ENCODE data around the gene TMEM11.

The TMEM11 gene

DNA sequence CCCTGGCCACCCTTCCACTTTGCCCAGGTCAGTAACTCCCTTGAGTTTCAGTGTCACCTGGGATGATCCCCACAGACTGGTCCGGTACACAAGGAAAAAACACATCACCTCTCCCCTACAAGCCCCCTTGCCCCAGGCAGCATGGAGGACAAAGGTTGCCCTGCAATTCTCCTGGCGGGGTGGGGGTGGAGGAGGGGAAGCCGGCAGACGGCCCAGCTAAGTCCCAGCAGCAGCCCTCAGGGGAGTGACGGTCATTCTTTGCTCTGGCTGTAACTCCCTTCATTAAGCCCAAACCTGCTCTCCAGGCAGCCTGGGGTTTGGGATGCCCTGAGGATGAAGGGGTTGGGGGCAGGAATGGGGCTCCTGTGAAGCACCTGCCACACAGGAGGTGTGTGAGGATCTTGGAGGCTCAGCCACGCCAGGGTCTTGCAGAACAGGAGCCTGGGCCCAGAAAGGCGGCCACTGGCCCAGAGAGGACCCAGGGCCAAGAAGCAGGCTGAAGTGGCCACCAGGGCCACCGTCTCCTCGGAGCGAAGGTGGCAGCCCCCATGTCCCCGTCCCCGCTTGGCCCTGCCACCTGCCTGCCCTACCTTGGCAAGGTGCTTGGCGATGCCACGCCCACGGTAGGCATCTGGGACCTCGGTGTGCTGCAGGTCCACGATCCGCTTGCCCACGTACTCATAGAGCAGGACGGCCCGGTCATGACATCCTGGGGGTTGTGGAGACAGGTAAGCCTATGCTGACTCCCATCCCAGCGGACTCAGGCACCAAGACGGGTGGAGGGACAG, 29.7 kb upstream of the TMEM11 start:
- Histone ChIP-seq H2AK5ac (ENCODE audit: low read length) (no peak overlapping the region), H3K27ac (ENCODE audit: low read depth, low read length) (no peak overlapping the region), H3K27me3 (ENCODE audit: insufficient read depth, low read length, poor library complexity) (no peaks in the 10 kb centered on the region), H3K4me3 (ENCODE audit: low read length) (no peak overlapping the region), H3K56ac (ENCODE audit: low read length) (no peak overlapping the region), H2BK120ac (ENCODE audit: low read depth, low read length) (no peak overlapping the region), H2BK15ac (replicated peaks; ENCODE audit: low read depth) (no peak overlapping the region), H3K4me2 (ENCODE audit: low read length) (no peak overlapping the region), H3K9ac (ENCODE audit: low read length) (no peak overlapping the region), H3K4ac (ENCODE audit: low read depth, low read length) (no peak overlapping the region), H2BK5ac (ENCODE audit: low read length) (no peak overlapping the region), H3K36me3 (ENCODE audit: control insufficient read depth, insufficient read depth, low read length) (no peaks in the 10 kb centered on the region), H3K23ac (ENCODE audit: low read length) (no peak overlapping the region), H4K5ac (ENCODE audit: low read length) (no peak overlapping the region), H3K18ac (ENCODE audit: low read length) (no peak overlapping the region), H3K79me2 (ENCODE audit: control insufficient read depth, insufficient read depth, low read length) (no peaks in the 10 kb centered on the region), H3K4me1 (ENCODE audit: control insufficient read depth, low read depth, low read length) (no peaks in the 10 kb centered on the region), H4K8ac (ENCODE audit: low read depth, low read length) (no peak overlapping the region), H3K79me1 (ENCODE audit: low read length) (no peaks in the 10 kb centered on the region)
- peak; percentile 54 for DNase-seq
- WGBS (ENCODE audit: extremely low coverage, insufficient coverage, low lambda C conversion rate), result no CpG with 5 or more reads among the region's 23 CpGs

DNA sequence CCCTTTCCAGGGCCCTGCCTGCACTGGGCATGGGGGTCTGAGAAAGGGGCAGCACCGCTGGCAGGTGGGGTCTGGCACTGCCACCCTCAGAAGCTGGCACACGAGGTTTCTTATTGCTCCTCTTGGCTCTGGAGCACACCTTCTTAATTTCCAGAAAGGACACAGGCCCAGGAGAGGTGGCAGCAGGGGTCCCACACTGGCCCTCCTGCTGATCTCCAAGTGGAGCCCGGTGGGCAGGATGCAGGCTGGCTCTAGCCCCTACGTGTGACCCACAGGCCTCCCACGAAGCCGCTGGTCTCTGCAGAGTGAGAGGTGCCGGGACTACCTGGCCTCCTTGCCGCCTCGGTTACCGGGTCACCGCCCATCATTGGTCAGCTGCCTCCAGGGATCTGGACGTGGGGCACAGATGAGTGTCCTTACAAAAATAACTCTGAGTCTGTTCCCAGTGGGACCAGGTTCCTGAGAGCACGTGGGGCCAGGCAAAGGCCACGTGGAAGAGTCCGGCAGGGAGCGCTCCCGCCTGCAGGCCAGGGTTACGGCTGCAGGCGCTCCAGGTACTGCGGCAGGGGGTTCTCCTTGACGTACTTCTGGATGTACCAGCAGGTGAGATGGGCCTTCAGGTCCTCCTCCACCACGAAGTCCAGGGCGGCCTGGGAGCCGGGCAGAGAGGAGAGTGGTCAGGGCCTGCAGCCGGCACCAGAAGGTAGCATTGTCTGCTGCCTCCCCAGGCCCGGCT, 29.0 kb upstream of the TMEM11 start:
- Histone ChIP-seq H3K4ac (ENCODE audit: low read depth, low read length) (no peak overlapping the region), H3K56ac (ENCODE audit: low read length) (no peak overlapping the region), H3K27me3 (ENCODE audit: insufficient read depth, low read length, poor library complexity) (no peaks in the 10 kb centered on the region), H3K23ac (ENCODE audit: low read length) (no peak overlapping the region), H2BK120ac (ENCODE audit: low read depth, low read length) (no peak overlapping the region), H3K79me1 (ENCODE audit: low read length) (no peaks in the 10 kb centered on the region), H3K4me1 (ENCODE audit: control insufficient read depth, low read depth, low read length) (no peaks in the 10 kb centered on the region), H4K8ac (ENCODE audit: low read depth, low read length) (no peak overlapping the region), H3K9ac (ENCODE audit: low read length) (no peak overlapping the region), H2AK5ac (ENCODE audit: low read length) (no peak overlapping the region), H3K18ac (ENCODE audit: low read length) (no peak overlapping the region), H3K4me3 (ENCODE audit: low read length) (no peak overlapping the region), H3K4me2 (ENCODE audit: low read length) (no peak overlapping the region), H4K5ac (ENCODE audit: low read length) (no peak overlapping the region), H2BK15ac (replicated peaks; ENCODE audit: low read depth) (no peak overlapping the region), H3K27ac (ENCODE audit: low read depth, low read length) (no peak overlapping the region), H2BK5ac (ENCODE audit: low read length) (no peak overlapping the region), H3K36me3 (ENCODE audit: control insufficient read depth, insufficient read depth, low read length) (no peaks in the 10 kb centered on the region), H3K79me2 (ENCODE audit: control insufficient read depth, insufficient read depth, low read length) (no peaks in the 10 kb centered on the region)
- no CpG with 5 or more reads among the region's 26 CpGs for WGBS (ENCODE audit: extremely low coverage, insufficient coverage, low lambda C conversion rate)
- no peak for DNase-seq

DNA sequence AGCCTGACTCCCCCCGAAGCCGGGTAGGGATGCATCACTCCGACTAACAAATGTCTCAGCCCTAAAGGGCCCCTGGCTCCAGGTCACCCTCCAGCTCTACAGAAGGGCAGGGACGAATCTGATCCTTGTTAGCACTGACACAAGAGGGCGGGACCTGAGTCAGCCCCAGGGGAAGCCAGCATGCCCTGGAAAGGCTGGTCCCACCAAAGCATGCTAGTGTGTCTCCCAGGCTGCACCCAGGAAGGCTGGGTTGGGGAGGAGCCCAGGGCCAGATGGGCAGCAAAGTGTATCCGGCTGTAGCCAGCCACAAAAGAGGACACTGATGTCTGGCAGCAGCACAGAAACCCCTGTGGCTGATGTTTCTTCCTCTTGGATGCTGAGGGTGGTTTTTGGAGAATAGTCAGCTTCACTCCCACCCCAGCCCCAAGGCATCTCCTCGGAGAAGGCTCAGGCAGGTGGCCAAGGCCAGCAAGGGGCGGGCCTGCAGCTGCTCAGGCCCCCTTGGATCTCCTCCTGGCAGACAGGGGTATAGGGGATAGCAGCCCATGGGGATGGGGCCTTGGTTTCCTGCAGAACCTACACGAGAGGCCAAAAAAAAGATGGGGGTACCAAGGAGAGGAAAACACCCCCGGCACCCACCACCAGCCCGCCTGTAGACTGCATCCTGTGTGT, 28.2 kb upstream of the TMEM11 start:
- Histone ChIP-seq H3K27ac (ENCODE audit: low read depth, low read length) (no peak overlapping the region), H4K5ac (ENCODE audit: low read length) (no peak overlapping the region), H3K56ac (ENCODE audit: low read length) (no peak overlapping the region), H3K18ac (ENCODE audit: low read length) (no peak overlapping the region), H2BK5ac (ENCODE audit: low read length) (no peak overlapping the region), H3K4me3 (ENCODE audit: low read length) (no peak overlapping the region), H3K36me3 (ENCODE audit: control insufficient read depth, insufficient read depth, low read length) (no peaks in the 10 kb centered on the region), H2BK120ac (ENCODE audit: low read depth, low read length) (no peak overlapping the region), H3K4me2 (ENCODE audit: low read length) (no peak overlapping the region), H3K27me3 (ENCODE audit: insufficient read depth, low read length, poor library complexity) (no peaks in the 10 kb centered on the region), H3K9ac (ENCODE audit: low read length) (no peak overlapping the region), H3K4me1 (ENCODE audit: control insufficient read depth, low read depth, low read length) (no peaks in the 10 kb centered on the region), H3K4ac (ENCODE audit: low read depth, low read length) (no peak overlapping the region), H2BK15ac (replicated peaks; ENCODE audit: low read depth) (no peak overlapping the region), H3K79me2 (ENCODE audit: control insufficient read depth, insufficient read depth, low read length) (no peaks in the 10 kb centered on the region), H3K23ac (ENCODE audit: low read length) (no peak overlapping the region), H3K79me1 (ENCODE audit: low read length) (no peaks in the 10 kb centered on the region), H2AK5ac (ENCODE audit: low read length) (no peak overlapping the region), H4K8ac (ENCODE audit: low read depth, low read length) (no peak overlapping the region)
- WGBS (ENCODE audit: extremely low coverage, insufficient coverage, low lambda C conversion rate), result no CpG with 5 or more reads among the region's 11 CpGs
- no peak for DNase-seq

DNA sequence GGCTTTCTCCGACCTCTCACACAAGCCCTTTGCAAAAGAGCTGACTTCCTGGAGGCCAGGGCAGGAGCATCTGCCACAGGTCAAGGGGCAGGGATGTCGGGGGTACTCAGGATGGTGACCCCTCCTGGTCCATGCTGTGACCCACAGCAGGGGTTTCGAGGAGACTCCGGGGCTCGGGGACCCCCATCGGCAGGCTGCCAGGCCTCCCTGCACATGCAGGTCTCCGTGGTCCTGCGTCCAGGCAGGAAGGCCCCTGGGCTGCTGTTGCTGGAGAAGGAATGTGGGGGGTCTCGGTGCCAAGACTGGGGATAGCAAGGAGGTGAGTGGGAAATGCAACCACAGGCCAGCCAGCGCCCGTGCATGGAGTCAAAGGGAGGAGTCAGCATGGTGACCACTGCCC, 27.6 kb upstream of the TMEM11 start:
- Histone ChIP-seq H3K9ac (ENCODE audit: low read length) (no peak overlapping the region), H3K18ac (ENCODE audit: low read length) (no peak overlapping the region), H3K23ac (ENCODE audit: low read length) (no peak overlapping the region), H2BK5ac (ENCODE audit: low read length) (no peak overlapping the region), H3K27ac (ENCODE audit: low read depth, low read length) (no peak overlapping the region), H2BK120ac (ENCODE audit: low read depth, low read length) (no peak overlapping the region), H3K4me2 (ENCODE audit: low read length) (no peak overlapping the region), H3K4ac (ENCODE audit: low read depth, low read length) (no peak overlapping the region), H2AK5ac (ENCODE audit: low read length) (no peak overlapping the region), H3K4me3 (ENCODE audit: low read length) (no peak overlapping the region), H3K56ac (ENCODE audit: low read length) (no peak overlapping the region), H4K8ac (ENCODE audit: low read depth, low read length) (no peak overlapping the region), H3K27me3 (ENCODE audit: insufficient read depth, low read length, poor library complexity) (no peaks in the 10 kb centered on the region), H3K79me2 (ENCODE audit: control insufficient read depth, insufficient read depth, low read length) (no peaks in the 10 kb centered on the region), H3K4me1 (ENCODE audit: control insufficient read depth, low read depth, low read length) (no peaks in the 10 kb centered on the region), H2BK15ac (replicated peaks; ENCODE audit: low read depth) (no peak overlapping the region), H3K36me3 (ENCODE audit: control insufficient read depth, insufficient read depth, low read length) (no peaks in the 10 kb centered on the region), H4K5ac (ENCODE audit: low read length) (no peak overlapping the region), H3K79me1 (ENCODE audit: low read length) (no peaks in the 10 kb centered on the region)
- no peak for DNase-seq
- WGBS (ENCODE audit: extremely low coverage, insufficient coverage, low lambda C conversion rate), result no CpG with 5 or more reads among the region's 11 CpGs

DNA sequence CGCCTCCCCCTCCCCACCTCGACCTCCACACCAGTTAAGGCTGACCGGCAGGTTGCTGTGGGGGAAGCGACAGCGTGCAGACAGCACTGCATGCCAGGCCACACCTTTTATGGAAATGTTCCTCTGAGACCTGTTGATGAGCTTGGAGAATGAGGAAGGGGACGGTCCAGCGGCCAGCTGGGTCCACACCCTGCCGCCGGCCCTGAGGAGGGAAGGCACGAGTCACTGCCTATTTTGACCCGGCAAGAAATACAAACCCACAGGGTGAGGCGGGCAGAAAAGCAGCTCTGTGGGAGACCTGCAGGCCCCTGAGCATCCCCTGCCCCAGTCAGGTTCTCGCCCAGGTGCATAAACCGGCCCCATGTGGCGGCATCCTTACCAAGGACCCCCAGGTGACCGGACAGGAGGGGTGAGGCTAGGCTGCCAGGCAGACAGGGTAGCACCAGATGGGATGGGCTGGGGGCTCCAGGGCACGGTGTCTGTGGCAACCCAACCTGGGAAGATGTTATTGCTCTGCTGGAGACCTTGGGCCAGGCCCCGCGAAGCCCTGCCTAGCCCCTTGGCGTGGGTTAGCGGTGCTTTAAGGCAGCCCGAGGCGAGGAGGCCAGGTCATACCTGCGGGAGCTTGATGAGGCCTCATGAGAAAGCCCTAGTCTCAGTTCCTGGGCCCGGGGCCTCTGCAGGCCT, 26.6 kb upstream of the TMEM11 start:
- H3K9ac ChIP-seq (ENCODE audit: low read length), result no peak overlapping the region
- H3K36me3 ChIP-seq (ENCODE audit: control insufficient read depth, insufficient read depth, low read length), result no peaks in the 10 kb centered on the region
- no peak overlapping the region for H3K4ac ChIP-seq (ENCODE audit: low read depth, low read length)
- H3K56ac ChIP-seq (ENCODE audit: low read length), result peak overlapping the region; percentile 28
- H3K23ac ChIP-seq (ENCODE audit: low read length), result no peak overlapping the region
- WGBS (ENCODE audit: extremely low coverage, insufficient coverage, low lambda C conversion rate), result no CpG with 5 or more reads among the region's 25 CpGs
- H3K4me2 ChIP-seq (ENCODE audit: low read length), result no peak overlapping the region
- no peak overlapping the region for H4K8ac ChIP-seq (ENCODE audit: low read depth, low read length)
- no peak overlapping the region for H2BK120ac ChIP-seq (ENCODE audit: low read depth, low read length)
- H3K18ac ChIP-seq (ENCODE audit: low read length), result no peak overlapping the region
- no peak overlapping the region for H2BK15ac ChIP-seq (replicated peaks; ENCODE audit: low read depth)
- H3K27me3 ChIP-seq (ENCODE audit: insufficient read depth, low read length, poor library complexity), result no peaks in the 10 kb centered on the region
- no peak overlapping the region for H3K27ac ChIP-seq (ENCODE audit: low read depth, low read length)
- no peaks in the 10 kb centered on the region for H3K79me1 ChIP-seq (ENCODE audit: low read length)
- no peaks in the 10 kb centered on the region for H3K4me1 ChIP-seq (ENCODE audit: control insufficient read depth, low read depth, low read length)
- H3K4me3 ChIP-seq (ENCODE audit: low read length), result no peak overlapping the region
- H4K5ac ChIP-seq (ENCODE audit: low read length), result no peak overlapping the region
- peak; percentile 58 for DNase-seq
- H2AK5ac ChIP-seq (ENCODE audit: low read length), result no peak overlapping the region
- H2BK5ac ChIP-seq (ENCODE audit: low read length), result no peak overlapping the region
- H3K79me2 ChIP-seq (ENCODE audit: control insufficient read depth, insufficient read depth, low read length), result no peaks in the 10 kb centered on the region

Measured in mesendoderm (in vitro differentiated cells).